ENCODE measurements around the gene COL13A1. TPM values are rescaled to one million over a fixed set of nuclear protein-coding genes. Genes with fewer than 3 reads are reported as not detected.

The COL13A1 gene
- total RNA-seq, 1 donor from 2014 or later: 29.2 TPM

DNA sequence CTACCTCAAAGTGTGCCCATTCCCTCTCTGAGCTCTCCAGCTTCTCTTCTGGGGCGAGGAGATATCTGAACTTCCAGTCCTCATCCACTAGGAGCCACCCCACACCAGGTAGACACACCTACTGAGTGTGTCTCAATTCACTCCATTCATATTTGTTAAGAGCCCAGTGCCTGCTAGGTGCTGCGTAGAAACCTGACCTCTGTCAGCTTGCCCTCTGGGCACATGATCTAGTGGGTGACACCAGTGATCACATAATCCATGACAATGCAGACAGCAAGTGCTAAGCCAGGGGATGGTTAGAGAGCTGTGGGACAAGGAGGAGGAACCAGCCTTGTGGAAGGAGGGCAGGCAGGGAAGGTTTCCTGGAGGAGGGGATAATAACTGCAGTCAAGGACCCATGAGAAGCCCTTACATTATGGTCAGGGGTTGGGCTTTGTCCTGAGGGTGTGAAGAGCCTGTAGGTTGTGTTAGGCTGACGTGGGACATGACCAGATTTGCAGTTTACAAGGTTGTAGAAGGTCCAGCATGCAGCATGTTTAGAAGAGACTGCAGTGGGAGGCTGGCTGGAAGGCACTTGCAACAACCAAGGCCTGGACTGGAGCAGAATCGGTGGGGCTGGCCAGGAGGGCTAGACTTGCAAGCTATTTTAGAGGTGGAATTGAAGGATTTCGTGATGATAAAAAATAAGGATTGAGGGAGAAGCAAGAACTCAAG lies 81.8 kb downstream of the COL13A1 start:
- no peak overlapping the region for H3K4me3 Mint-ChIP-seq (ENCODE audit: unreplicated experiment)
- peaks cover 21% of the 10 kb centered on the region for H3K4me1 Mint-ChIP-seq (ENCODE audit: unreplicated experiment)
- no peaks in the 10 kb centered on the region for H3K27me3 Mint-ChIP-seq (ENCODE audit: unreplicated experiment)
- no peak overlapping the region for H3K27ac Mint-ChIP-seq (ENCODE audit: unreplicated experiment)
- TF ChIP-seq, protein P1, sequence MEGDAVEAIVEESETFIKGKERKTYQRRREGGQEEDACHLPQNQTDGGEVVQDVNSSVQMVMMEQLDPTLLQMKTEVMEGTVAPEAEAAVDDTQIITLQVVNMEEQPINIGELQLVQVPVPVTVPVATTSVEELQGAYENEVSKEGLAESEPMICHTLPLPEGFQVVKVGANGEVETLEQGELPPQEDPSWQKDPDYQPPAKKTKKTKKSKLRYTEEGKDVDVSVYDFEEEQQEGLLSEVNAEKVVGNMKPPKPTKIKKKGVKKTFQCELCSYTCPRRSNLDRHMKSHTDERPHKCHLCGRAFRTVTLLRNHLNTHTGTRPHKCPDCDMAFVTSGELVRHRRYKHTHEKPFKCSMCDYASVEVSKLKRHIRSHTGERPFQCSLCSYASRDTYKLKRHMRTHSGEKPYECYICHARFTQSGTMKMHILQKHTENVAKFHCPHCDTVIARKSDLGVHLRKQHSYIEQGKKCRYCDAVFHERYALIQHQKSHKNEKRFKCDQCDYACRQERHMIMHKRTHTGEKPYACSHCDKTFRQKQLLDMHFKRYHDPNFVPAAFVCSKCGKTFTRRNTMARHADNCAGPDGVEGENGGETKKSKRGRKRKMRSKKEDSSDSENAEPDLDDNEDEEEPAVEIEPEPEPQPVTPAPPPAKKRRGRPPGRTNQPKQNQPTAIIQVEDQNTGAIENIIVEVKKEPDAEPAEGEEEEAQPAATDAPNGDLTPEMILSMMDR (IDR thresholded peaks at IDR 0.05): no peak
- no peaks in the 10 kb centered on the region for H3K9me3 Mint-ChIP-seq (ENCODE audit: unreplicated experiment)
- no peak for DNase-seq (ENCODE audit: extremely low spot score, unreplicated experiment)
- peaks cover 5% of the 10 kb centered on the region for H3K36me3 Mint-ChIP-seq (ENCODE audit: unreplicated experiment)

DNA sequence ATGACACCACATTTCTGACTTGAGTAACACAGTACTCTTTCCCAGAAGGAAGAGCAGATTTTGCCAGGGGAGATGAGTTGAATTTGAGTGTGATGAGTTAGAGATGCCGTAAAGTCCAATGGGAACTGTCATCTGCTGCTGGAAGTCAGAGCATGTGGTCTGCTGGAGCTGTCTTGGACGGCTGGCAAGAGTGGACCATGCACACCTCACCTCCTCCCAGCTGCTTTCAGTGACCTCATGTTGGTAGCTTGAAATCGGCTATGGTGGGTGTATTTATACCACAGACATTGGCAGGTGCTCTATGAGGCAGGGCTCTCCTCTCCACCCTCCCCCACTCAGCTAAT lies 82.3 kb downstream of the COL13A1 start:
- no peak overlapping the region for H3K4me3 Mint-ChIP-seq (ENCODE audit: unreplicated experiment)
- peaks cover 5% of the 10 kb centered on the region for H3K36me3 Mint-ChIP-seq (ENCODE audit: unreplicated experiment)
- no peak overlapping the region for H3K27ac Mint-ChIP-seq (ENCODE audit: unreplicated experiment)
- no peaks in the 10 kb centered on the region for H3K9me3 Mint-ChIP-seq (ENCODE audit: unreplicated experiment)
- no peak for DNase-seq (ENCODE audit: extremely low spot score, unreplicated experiment)
- TF ChIP-seq, protein P1 (IDR thresholded peaks at IDR 0.05): no peak
- no peaks in the 10 kb centered on the region for H3K27me3 Mint-ChIP-seq (ENCODE audit: unreplicated experiment)
- H3K4me1 Mint-ChIP-seq (ENCODE audit: unreplicated experiment): peaks cover 21% of the 10 kb centered on the region

DNA sequence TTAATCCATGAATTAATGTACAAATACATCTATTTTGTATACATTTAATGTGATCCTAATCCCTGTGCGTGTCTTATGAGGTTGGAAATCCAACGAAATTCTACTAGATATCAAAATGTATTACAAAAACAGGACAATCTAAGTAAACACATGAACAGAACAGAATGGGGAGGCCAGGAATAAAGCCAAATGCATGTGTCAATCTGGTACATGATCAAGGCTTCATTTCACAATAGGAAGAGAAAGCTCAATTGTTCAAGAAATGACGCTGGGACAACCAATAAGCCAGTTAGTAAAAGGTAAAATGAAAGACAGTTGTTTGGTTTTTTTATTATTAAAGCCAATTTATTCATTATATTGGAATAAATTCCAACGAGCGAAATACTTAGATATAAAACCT lies 83.0 kb downstream of the COL13A1 start:
- Mint-ChIP-seq H3K27ac (ENCODE audit: unreplicated experiment) (no peak overlapping the region), H3K27me3 (ENCODE audit: unreplicated experiment) (no peaks in the 10 kb centered on the region), H3K9me3 (ENCODE audit: unreplicated experiment) (no peaks in the 10 kb centered on the region), H3K36me3 (ENCODE audit: unreplicated experiment) (peaks cover 5% of the 10 kb centered on the region), H3K4me3 (ENCODE audit: unreplicated experiment) (no peak overlapping the region), H3K4me1 (ENCODE audit: unreplicated experiment) (peaks cover 19% of the 10 kb centered on the region)
- TF ChIP-seq, protein P1 (IDR thresholded peaks at IDR 0.05): no peak
- DNase-seq (ENCODE audit: extremely low spot score, unreplicated experiment): no peak

DNA sequence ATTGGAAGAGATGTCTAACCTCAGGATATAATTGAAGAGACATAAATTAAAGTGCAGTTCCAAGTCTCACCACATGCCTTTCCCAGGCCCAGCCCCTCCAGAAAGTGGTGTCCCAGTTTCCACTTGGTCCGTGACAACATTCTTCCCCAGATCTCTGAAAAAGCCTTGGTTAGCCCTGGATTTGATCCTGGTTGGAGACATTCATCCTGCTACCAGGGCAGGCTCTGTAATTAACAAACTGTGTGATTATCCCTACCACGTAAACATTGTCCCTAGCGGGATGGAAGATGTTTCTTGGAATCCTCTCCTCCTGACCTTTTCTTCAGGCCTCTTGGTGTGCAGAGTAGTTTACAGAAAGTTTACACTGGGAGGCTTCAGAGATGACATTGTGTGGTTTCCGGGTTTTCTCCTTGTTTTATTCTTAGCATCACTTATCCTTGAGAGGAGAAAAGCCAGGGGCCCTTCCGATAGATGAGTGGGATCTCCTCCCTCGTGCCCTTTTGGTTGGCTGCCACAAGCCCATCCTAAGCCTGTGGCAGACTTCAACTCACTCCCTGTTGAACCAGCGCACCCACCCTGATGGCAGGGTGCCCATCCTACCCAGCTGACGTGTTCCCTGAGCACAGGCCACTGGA lies 83.8 kb downstream of the COL13A1 start:
- Mint-ChIP-seq H3K27ac (ENCODE audit: unreplicated experiment) (no peak overlapping the region), H3K4me3 (ENCODE audit: unreplicated experiment) (no peak overlapping the region), H3K4me1 (ENCODE audit: unreplicated experiment) (peaks cover 10% of the 10 kb centered on the region), H3K36me3 (ENCODE audit: unreplicated experiment) (peaks cover 8% of the 10 kb centered on the region), H3K9me3 (ENCODE audit: unreplicated experiment) (no peaks in the 10 kb centered on the region), H3K27me3 (ENCODE audit: unreplicated experiment) (no peaks in the 10 kb centered on the region)
- TF ChIP-seq, protein P1 (IDR thresholded peaks at IDR 0.05): peak; percentile 44
- no peak for DNase-seq (ENCODE audit: extremely low spot score, unreplicated experiment)

DNA sequence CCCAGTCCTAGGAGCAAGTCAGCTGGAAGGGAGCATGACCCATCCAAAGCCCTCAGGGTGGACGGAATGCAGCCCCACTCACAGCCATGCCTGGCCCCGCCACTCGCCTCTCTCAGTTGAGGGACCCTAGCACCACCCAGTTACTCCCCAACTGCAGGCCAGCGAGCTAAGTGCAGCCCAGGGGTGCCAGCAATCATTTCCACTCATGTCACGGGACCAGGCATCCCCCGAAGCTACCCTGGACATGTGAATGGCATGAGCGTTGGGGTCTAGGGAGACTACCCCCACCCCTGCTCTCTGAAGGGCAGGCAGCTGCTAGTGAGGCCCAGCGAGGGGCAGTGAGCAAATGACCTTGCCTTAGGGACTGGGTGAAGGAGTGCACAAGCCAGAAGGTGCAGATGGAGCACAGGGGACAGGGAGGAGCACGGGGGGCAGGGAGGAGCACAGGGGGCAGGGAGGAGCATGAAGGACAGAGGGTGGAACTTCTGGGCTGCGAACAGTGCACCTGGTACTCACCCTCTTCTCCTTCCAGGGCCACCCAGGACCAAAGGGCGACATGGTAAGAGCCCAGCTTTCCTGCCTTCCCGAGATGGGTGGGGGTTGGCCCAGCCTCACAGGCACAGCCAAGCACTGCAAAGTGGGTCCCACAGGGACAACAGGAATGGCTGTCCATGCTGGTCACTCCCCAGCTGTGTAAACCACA lies 87.3 kb downstream of the COL13A1 start:
- Mint-ChIP-seq H3K27ac (ENCODE audit: unreplicated experiment) (no peak overlapping the region), H3K36me3 (ENCODE audit: unreplicated experiment) (peaks cover 9% of the 10 kb centered on the region), H3K9me3 (ENCODE audit: unreplicated experiment) (no peaks in the 10 kb centered on the region), H3K27me3 (ENCODE audit: unreplicated experiment) (no peaks in the 10 kb centered on the region), H3K4me3 (ENCODE audit: unreplicated experiment) (no peak overlapping the region), H3K4me1 (ENCODE audit: unreplicated experiment) (no peaks in the 10 kb centered on the region)
- TF ChIP-seq, protein P1 (IDR thresholded peaks at IDR 0.05): no peak
- no peak for DNase-seq (ENCODE audit: extremely low spot score, unreplicated experiment)

All from osteocyte (in vitro differentiated cells).